WTC11 (cell line): ENCODE data around the gene RASL12. TPM values are rescaled to one million over a fixed set of nuclear protein-coding genes. Genes with fewer than 3 reads are reported as not detected.

Experiments
- ATAC-seq: fragments of 200-7000 bp; cut with Tn5 transposase; 2 replicates; pipeline ENCODE4 v1.10.0; 2021; ENCODE audit warnings: mild to moderate bottlenecking, moderate library complexity
- CTCF ChIA-PET: fragments of 300-600 bp; sonication (Branson Sonifier 250); formaldehyde crosslinking; loops from one replicate; lab custom pipeline; 2021; ENCODE audit warnings: antibody characterized with exemption; lab: Charles Lee
- POLR2A ChIA-PET: fragments of 350-600 bp; sonication (Branson Sonifier 250); formaldehyde crosslinking; loops from one replicate; lab custom pipeline; 2021; ENCODE audit warnings: antibody characterized with exemption; lab: Charles Lee
- DNase-seq: peaks from one replicate; pipeline ENCODE4 v3.0.0; 2021; ENCODE audit warnings: low spot score
- H3K27ac Mint-ChIP-seq: 2 replicates; pipeline ENCODE4 v1.8.0; 2021; ENCODE audit warnings: mixed read lengths
- H3K27me3 Mint-ChIP-seq: 2 replicates; pipeline ENCODE4 v1.8.0; 2021; ENCODE audit warnings: low read depth, mild to moderate bottlenecking, moderate library complexity, mixed read lengths
- H3K36me3 Mint-ChIP-seq: 2 replicates; pipeline ENCODE4 v1.8.0; 2021; ENCODE audit warnings: mixed read lengths
- H3K4me1 Mint-ChIP-seq: 2 replicates; pipeline ENCODE4 v1.8.0; 2022; ENCODE audit warnings: mixed read lengths
- H3K4me3 Mint-ChIP-seq: 2 replicates; pipeline ENCODE4 v1.8.0; 2021; ENCODE audit warnings: mild to moderate bottlenecking, moderate library complexity, mixed read lengths
- H3K9me3 Mint-ChIP-seq: 2 replicates; pipeline ENCODE4 v1.8.0; 2021; ENCODE audit warnings: mixed read lengths
- ATF1 ChIP-seq: sonication (generic); formaldehyde crosslinking; IDR thresholded peaks from 2 replicates; pipeline ENCODE4 v1.8.1; 2023; ENCODE audit warnings: mild to moderate bottlenecking, moderate library complexity, missing genetic modification reagents
- FOXK1 ChIP-seq: sonication (generic); formaldehyde crosslinking; IDR thresholded peaks from 2 replicates; pipeline ENCODE4 v1.8.0; 2022; ENCODE audit warnings: mild to moderate bottlenecking, moderate library complexity, missing genetic modification reagents
- GABPB1 ChIP-seq: sonication (generic); formaldehyde crosslinking; IDR thresholded peaks from 2 replicates; pipeline ENCODE4 v1.8.1; 2023; ENCODE audit warnings: mild to moderate bottlenecking, missing genetic modification reagents
- JAZF1 ChIP-seq: fragments of 250-450 bp; sonication (Bioruptor Pico); IDR thresholded peaks from 2 replicates; pipeline ENCODE4 v1.9.0; 2021; ENCODE audit warnings: moderate library complexity, mild to moderate bottlenecking, inconsistent platforms
- KAT7 ChIP-seq: sonication (generic); formaldehyde crosslinking; IDR thresholded peaks from 2 replicates; pipeline ENCODE4 v1.8.1; 2023; ENCODE audit warnings: missing genetic modification reagents, mild to moderate bottlenecking, borderline replicate concordance
- NR2C2 ChIP-seq: sonication (generic); formaldehyde crosslinking; IDR thresholded peaks from 2 replicates; pipeline ENCODE4 v1.8.0; 2022; ENCODE audit warnings: mild to moderate bottlenecking, missing genetic modification reagents
- RELA ChIP-seq: sonication (generic); formaldehyde crosslinking; IDR thresholded peaks from 2 replicates; pipeline ENCODE4 v1.8.1; 2022; ENCODE audit warnings: missing genetic modification reagents, mild to moderate bottlenecking, borderline replicate concordance
- TEAD1 ChIP-seq: sonication (generic); formaldehyde crosslinking; IDR thresholded peaks from 2 replicates; pipeline ENCODE4 v1.8.0; 2022; ENCODE audit warnings: mild to moderate bottlenecking, missing genetic modification reagents
- ZNF219 ChIP-seq: sonication (generic); formaldehyde crosslinking; IDR thresholded peaks from 2 replicates; pipeline ENCODE4 v1.8.0; 2023; ENCODE audit warnings: missing genetic modification reagents, mild to moderate bottlenecking, borderline replicate concordance
- ZNF232 ChIP-seq: sonication (generic); formaldehyde crosslinking; IDR thresholded peaks from 2 replicates; pipeline ENCODE4 v1.8.0; 2022; ENCODE audit warnings: mild to moderate bottlenecking, missing genetic modification reagents
- ZNF416 ChIP-seq: fragments of 250-450 bp; sonication (Bioruptor Pico); IDR thresholded peaks from 2 replicates; pipeline ENCODE4 v1.9.0; 2021; ENCODE audit warnings: mild to moderate bottlenecking, inconsistent platforms
- total RNA-seq: library from RNA; stranded (reverse); gene quantifications from 3 replicates; pipeline ENCODE4 v1.2.3, GENCODE V29; 2021
- TF ChIP-seq, protein P1 (sequence below): sonication (generic); formaldehyde crosslinking; IDR thresholded peaks from 2 replicates; pipeline ENCODE4 v1.8.0; 2023; ENCODE audit warnings: missing genetic modification reagents
- TF ChIP-seq, protein P2 (sequence below): sonication (generic); formaldehyde crosslinking; IDR thresholded peaks from 2 replicates; pipeline ENCODE4 v1.8.0; 2023; ENCODE audit warnings: mild to moderate bottlenecking, missing genetic modification reagents
- TF ChIP-seq, protein P3 (sequence below): fragments of 250-450 bp; sonication (Bioruptor Pico); IDR thresholded peaks from 2 replicates; pipeline ENCODE4 v1.8.0; 2021; ENCODE audit warnings: mild to moderate bottlenecking
- TF ChIP-seq, protein P4 (sequence below): fragments of 250-450 bp; sonication (Bioruptor Pico); IDR thresholded peaks from 2 replicates; pipeline ENCODE4 v2.1.2; 2022; ENCODE audit warnings: mild to moderate bottlenecking, moderate library complexity
- TF ChIP-seq, protein P5 (sequence below): sonication (generic); formaldehyde crosslinking; IDR thresholded peaks from 2 replicates; pipeline ENCODE4 v1.8.0; 2022; ENCODE audit warnings: missing genetic modification reagents
- TF ChIP-seq, protein P6 (sequence below): sonication (generic); formaldehyde crosslinking; IDR thresholded peaks from 2 replicates; pipeline ENCODE4 v1.8.0; 2022; ENCODE audit warnings: mild to moderate bottlenecking, missing genetic modification reagents

Gene RASL12
- total RNA-seq, 1 experiment from 2014 or later, result 5.6 TPM

DNA sequence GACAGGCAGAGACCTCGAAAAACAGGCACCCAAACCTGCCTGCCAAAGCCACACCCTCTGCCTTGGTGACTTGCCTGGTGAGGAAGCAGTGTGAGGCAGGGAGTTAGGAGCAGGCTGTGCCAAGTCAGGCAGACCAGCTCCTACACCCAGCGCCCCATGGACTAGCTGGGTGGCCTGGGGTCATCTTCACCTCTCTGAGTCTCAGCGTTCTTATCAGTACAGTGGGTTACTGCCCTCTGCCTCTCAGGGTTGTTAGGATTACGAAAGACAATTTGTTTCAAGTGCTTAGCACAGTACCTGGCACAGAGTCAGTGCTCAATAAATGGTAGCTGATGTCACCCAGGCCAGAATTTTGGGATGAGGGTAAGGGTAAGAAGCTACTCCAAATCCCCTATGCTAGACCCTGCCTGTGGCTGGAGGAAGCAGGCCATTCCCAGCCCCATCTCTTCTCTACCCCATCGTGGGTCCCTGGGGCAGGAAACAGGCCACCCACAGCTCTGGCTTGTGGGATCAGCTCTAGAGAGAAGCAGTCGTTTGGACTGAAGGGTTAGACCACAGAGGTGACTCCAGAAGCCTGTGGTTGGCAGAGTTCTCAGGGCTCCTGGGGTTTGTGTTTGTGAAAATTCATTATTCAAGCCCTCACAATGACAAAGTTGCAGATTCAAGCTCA is 12.5 kb downstream of the RASL12 start:
- DNase-seq, result no peak
- H3K36me3 Mint-ChIP-seq, result no peaks in the 10 kb centered on the region
- no peak for ATAC-seq

More for the DNA sequence above, 12.5 kb downstream of the RASL12 start:
- ChIA-PET CTCF (interaction anchor here (0.8 to 20.3 kb wide), 9 partner anchors 10 to 157 kb away, joined by 3 to 292 read pairs (median 12); partner anchors contain the start of genes KBTBD13, RASL12 and SLC51B), POLR2A (interaction anchor here (1.0 kb wide), 1 partner anchor 46 kb away, joined by 3 read pairs; no protein-coding TSS in a partner anchor)
- Mint-ChIP-seq H3K9me3 (peaks cover 4% of the 10 kb centered on the region), H3K4me3 (no peak overlapping the region), H3K27ac (no peak overlapping the region), H3K4me1 (no peaks in the 10 kb centered on the region), H3K27me3 (no peaks in the 10 kb centered on the region)
- TF ChIP-seq, protein P1, sequence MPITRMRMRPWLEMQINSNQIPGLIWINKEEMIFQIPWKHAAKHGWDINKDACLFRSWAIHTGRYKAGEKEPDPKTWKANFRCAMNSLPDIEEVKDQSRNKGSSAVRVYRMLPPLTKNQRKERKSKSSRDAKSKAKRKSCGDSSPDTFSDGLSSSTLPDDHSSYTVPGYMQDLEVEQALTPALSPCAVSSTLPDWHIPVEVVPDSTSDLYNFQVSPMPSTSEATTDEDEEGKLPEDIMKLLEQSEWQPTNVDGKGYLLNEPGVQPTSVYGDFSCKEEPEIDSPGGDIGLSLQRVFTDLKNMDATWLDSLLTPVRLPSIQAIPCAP (CRISPR knock-in tag), result no peak
- TF ChIP-seq, protein P2, sequence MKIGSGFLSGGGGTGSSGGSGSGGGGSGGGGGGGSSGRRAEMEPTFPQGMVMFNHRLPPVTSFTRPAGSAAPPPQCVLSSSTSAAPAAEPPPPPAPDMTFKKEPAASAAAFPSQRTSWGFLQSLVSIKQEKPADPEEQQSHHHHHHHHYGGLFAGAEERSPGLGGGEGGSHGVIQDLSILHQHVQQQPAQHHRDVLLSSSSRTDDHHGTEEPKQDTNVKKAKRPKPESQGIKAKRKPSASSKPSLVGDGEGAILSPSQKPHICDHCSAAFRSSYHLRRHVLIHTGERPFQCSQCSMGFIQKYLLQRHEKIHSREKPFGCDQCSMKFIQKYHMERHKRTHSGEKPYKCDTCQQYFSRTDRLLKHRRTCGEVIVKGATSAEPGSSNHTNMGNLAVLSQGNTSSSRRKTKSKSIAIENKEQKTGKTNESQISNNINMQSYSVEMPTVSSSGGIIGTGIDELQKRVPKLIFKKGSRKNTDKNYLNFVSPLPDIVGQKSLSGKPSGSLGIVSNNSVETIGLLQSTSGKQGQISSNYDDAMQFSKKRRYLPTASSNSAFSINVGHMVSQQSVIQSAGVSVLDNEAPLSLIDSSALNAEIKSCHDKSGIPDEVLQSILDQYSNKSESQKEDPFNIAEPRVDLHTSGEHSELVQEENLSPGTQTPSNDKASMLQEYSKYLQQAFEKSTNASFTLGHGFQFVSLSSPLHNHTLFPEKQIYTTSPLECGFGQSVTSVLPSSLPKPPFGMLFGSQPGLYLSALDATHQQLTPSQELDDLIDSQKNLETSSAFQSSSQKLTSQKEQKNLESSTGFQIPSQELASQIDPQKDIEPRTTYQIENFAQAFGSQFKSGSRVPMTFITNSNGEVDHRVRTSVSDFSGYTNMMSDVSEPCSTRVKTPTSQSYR (CRISPR knock-in tag), result no peak
- TF ChIP-seq ZNF232 (CRISPR knock-in tag) (no peak), ZNF416 (CRISPR knock-in tag) (no peak), FOXK1 (no peak), GABPB1 (CRISPR knock-in tag) (no peak), TEAD1 (no peak), JAZF1 (CRISPR knock-in tag) (no peak), RELA (CRISPR knock-in tag) (no peak), KAT7 (CRISPR knock-in tag) (no peak), ZNF219 (CRISPR knock-in tag) (no peak), NR2C2 (CRISPR knock-in tag) (no peak), ATF1 (CRISPR knock-in tag) (no peak)
- TF ChIP-seq, protein P3, sequence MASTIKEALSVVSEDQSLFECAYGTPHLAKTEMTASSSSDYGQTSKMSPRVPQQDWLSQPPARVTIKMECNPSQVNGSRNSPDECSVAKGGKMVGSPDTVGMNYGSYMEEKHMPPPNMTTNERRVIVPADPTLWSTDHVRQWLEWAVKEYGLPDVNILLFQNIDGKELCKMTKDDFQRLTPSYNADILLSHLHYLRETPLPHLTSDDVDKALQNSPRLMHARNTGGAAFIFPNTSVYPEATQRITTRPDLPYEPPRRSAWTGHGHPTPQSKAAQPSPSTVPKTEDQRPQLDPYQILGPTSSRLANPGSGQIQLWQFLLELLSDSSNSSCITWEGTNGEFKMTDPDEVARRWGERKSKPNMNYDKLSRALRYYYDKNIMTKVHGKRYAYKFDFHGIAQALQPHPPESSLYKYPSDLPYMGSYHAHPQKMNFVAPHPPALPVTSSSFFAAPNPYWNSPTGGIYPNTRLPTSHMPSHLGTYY (CRISPR knock-in tag), result no peak
- TF ChIP-seq, protein P4, sequence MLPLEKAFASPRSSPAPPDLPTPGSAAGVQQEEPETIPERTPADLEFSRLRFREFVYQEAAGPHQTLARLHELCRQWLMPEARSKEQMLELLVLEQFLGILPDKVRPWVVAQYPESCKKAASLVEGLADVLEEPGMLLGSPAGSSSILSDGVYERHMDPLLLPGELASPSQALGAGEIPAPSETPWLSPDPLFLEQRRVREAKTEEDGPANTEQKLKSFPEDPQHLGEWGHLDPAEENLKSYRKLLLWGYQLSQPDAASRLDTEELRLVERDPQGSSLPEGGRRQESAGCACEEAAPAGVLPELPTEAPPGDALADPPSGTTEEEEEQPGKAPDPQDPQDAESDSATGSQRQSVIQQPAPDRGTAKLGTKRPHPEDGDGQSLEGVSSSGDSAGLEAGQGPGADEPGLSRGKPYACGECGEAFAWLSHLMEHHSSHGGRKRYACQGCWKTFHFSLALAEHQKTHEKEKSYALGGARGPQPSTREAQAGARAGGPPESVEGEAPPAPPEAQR (CRISPR knock-in tag), result no peak
- TF ChIP-seq, protein P5, sequence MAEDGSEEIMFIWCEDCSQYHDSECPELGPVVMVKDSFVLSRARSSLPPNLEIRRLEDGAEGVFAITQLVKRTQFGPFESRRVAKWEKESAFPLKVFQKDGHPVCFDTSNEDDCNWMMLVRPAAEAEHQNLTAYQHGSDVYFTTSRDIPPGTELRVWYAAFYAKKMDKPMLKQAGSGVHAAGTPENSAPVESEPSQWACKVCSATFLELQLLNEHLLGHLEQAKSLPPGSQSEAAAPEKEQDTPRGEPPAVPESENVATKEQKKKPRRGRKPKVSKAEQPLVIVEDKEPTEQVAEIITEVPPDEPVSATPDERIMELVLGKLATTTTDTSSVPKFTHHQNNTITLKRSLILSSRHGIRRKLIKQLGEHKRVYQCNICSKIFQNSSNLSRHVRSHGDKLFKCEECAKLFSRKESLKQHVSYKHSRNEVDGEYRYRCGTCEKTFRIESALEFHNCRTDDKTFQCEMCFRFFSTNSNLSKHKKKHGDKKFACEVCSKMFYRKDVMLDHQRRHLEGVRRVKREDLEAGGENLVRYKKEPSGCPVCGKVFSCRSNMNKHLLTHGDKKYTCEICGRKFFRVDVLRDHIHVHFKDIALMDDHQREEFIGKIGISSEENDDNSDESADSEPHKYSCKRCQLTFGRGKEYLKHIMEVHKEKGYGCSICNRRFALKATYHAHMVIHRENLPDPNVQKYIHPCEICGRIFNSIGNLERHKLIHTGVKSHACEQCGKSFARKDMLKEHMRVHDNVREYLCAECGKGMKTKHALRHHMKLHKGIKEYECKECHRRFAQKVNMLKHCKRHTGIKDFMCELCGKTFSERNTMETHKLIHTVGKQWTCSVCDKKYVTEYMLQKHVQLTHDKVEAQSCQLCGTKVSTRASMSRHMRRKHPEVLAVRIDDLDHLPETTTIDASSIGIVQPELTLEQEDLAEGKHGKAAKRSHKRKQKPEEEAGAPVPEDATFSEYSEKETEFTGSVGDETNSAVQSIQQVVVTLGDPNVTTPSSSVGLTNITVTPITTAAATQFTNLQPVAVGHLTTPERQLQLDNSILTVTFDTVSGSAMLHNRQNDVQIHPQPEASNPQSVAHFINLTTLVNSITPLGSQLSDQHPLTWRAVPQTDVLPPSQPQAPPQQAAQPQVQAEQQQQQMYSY (CRISPR knock-in tag), result no peak
- TF ChIP-seq, protein P6, sequence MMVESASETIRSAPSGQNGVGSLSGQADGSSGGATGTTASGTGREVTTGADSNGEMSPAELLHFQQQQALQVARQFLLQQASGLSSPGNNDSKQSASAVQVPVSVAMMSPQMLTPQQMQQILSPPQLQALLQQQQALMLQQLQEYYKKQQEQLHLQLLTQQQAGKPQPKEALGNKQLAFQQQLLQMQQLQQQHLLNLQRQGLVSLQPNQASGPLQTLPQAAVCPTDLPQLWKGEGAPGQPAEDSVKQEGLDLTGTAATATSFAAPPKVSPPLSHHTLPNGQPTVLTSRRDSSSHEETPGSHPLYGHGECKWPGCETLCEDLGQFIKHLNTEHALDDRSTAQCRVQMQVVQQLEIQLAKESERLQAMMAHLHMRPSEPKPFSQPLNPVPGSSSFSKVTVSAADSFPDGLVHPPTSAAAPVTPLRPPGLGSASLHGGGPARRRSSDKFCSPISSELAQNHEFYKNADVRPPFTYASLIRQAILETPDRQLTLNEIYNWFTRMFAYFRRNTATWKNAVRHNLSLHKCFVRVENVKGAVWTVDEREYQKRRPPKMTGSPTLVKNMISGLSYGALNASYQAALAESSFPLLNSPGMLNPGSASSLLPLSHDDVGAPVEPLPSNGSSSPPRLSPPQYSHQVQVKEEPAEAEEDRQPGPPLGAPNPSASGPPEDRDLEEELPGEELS, result no peak
